ENCODE measurements around the gene INPP5F. TPM values are rescaled to one million over a fixed set of nuclear protein-coding genes. Genes with fewer than 3 reads are reported as not detected.

The INPP5F gene
- total and polyA plus RNA-seq, 9 of the 15 experiments (the other 6 are each of a cell fraction or from before 2014, with no cell fraction given): 1.6 to 7.3 (median 6.0) TPM

- H2AFZ ChIP-seq (ENCODE audit: low read depth, low read length): no peak overlapping the region
- H4K20me1 ChIP-seq (replicated peaks; ENCODE audit: control insufficient read depth, insufficient read depth, low read length): no peaks in the 10 kb centered on the region
- H3K36me3 ChIP-seq (ENCODE audit: control insufficient read depth, insufficient read depth, low read length): 0 out of 3 replicates have a peak, but pooled peaks cover 2% of the 10 kb centered on the region
- ATAC-seq: no peak
- no peak for DNase-seq (ENCODE audit: extremely low read depth in 1 of 4, low spot score in 3 of 4)
- H3K9ac ChIP-seq (ENCODE audit: insufficient read depth in 1 of 2, low read depth in 2 of 2, low read length in 2 of 2): no peak overlapping the region
- WGBS (ENCODE audit: insufficient coverage, low coverage, missing lambda C conversion rate): 57% methylated on average over 6 of the region's 6 CpGs
- H3K4me3 ChIP-seq: no peak overlapping the region
- CTCF ChIA-PET (ENCODE audit: low intra/inter-chr PET ratio): no interaction called here
- H3K27ac ChIP-seq (ENCODE audit: extremely low read depth, low read depth, low read length): no peak overlapping the region
- POLR2A ChIA-PET: no interaction called here
- H3K4me2 ChIP-seq (ENCODE audit: insufficient read depth, low read length): no peak overlapping the region
- H3K9me1 ChIP-seq (ENCODE audit: control insufficient read depth, insufficient read depth, low read length): no peaks in the 10 kb centered on the region
- no peaks in the 10 kb centered on the region for H3K9me3 ChIP-seq (replicated peaks; ENCODE audit: control insufficient read depth, insufficient read depth, low read depth, low read length)
- BruUV-seq (replicated peaks): no TSS peak
- intact Hi-C loops (cut with micrococcal nuclease) (no loop called here), in situ Hi-C loops (cut with MboI) (no loop called here)
- no peaks in the 10 kb centered on the region for H3K27me3 ChIP-seq (ENCODE audit: control insufficient read depth in 2 of 2, insufficient read depth in 2 of 2, low read length in 2 of 2)
- H3K79me2 ChIP-seq (ENCODE audit: control insufficient read depth, insufficient read depth, low read length): no peaks in the 10 kb centered on the region
- FAIRE-seq: no peak
- H3K4me1 ChIP-seq (replicated peaks in 1 of 2; ENCODE audit: control insufficient read depth in 2 of 2, insufficient read depth in 2 of 2, low read length in 2 of 2): no peaks in the 10 kb centered on the region
- no peak for TF ChIP-seq ZNF766 (CRISPR knock-in tag; conservative IDR thresholded peaks at IDR 0.05)
- TF ChIP-seq PHF20 (IDR thresholded peaks at IDR 0.05; ENCODE audit: partially characterized antibody): no peak
- TF ChIP-seq ZNF133 (CRISPR knock-in tag; IDR thresholded peaks at IDR 0.05): no peak
- TF ChIP-seq ZNF507 (tag; conservative IDR thresholded peaks at IDR 0.05): no peak
- TF ChIP-seq GMEB1 (CRISPR knock-in tag; IDR thresholded peaks at IDR 0.05): no peak
- no peak for TF ChIP-seq ZC3H11A (IDR thresholded peaks at IDR 0.05; ENCODE audit: low read depth, low read length)
- no peak for TF ChIP-seq FOXJ2 (tag; IDR thresholded peaks at IDR 0.05)
- no peak for TF ChIP-seq CBFB (CRISPR knock-in tag; IDR thresholded peaks at IDR 0.05)
- no peak for TF ChIP-seq TEAD4 (IDR thresholded peaks at IDR 0.05; ENCODE audit: low read length)
- TF ChIP-seq TEAD4 (CRISPR knock-in tag; IDR thresholded peaks at IDR 0.05; ENCODE audit: borderline replicate concordance): no peak
- TF ChIP-seq ZNF384 (IDR thresholded peaks at IDR 0.05; ENCODE audit: low read depth, low read length): no peak
- TF ChIP-seq POLR2A (conservative IDR thresholded peaks at IDR 0.05): no peak
- no peak for TF ChIP-seq ZFP36 (IDR thresholded peaks at IDR 0.05; ENCODE audit: low read depth, low read length, partially characterized antibody)
- no peak for TF ChIP-seq NFE2 (IDR thresholded peaks at IDR 0.05; ENCODE audit: low read depth)
- TF ChIP-seq MYBL2 (IDR thresholded peaks at IDR 0.05; ENCODE audit: low read depth): no peak
- TF ChIP-seq MYBL2 (CRISPR knock-in tag; IDR thresholded peaks at IDR 0.05; ENCODE audit: borderline replicate concordance): no peak
- no peak for TF ChIP-seq POLR2G (IDR thresholded peaks at IDR 0.05; ENCODE audit: low read depth, low read length)
- TF ChIP-seq SOX6 (IDR thresholded peaks at IDR 0.05): no peak
- TF ChIP-seq YY1 (IDR thresholded peaks at IDR 0.05; ENCODE audit: borderline replicate concordance in 1 of 3, control insufficient read depth in 1 of 3, extremely low read depth in 1 of 3, insufficient read depth in 3 of 3, insufficient read length in 1 of 3, insufficient replicate concordance in 2 of 3, low read depth in 1 of 3, low read length in 2 of 3): no peak
- no peak for TF ChIP-seq CTBP1 (IDR thresholded peaks at IDR 0.05; ENCODE audit: borderline replicate concordance)
These were observed 76.2 kb downstream of the INPP5F start for GRCh38 chr10:119801998-119802538.

Measured in K562 (cell line).